ENCODE measurements around the gene ABCD1. TPM values are rescaled to one million over a fixed set of nuclear protein-coding genes. Genes with fewer than 3 reads are reported as not detected.

The ABCD1 gene
- polyA plus RNA-seq, 1 donor from 2014 or later, result 3.6 TPM

DNA sequence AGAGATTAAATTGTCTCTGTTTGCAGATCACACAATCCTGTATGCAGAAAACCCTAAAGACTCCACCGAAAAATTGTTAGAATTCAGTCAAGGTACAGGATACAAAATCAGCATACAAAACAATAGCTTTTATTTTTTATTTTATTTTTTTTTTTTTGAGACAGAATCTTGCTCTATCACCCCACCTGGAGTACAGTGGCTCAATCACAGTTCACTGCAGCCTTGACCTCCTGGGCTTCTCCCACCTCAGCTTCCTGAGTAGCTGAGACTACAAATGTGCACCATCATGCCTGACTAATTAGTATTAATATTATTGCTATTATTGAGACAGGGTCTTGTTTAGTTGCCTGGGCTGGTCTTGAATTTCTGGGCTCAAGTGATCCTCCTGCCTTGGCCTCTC is 30.5 kb downstream of the ABCD1 start:
- H3K9ac ChIP-seq (ENCODE audit: low read length), result no peak overlapping the region
- no peaks in the 10 kb centered on the region for H3F3A ChIP-seq (ENCODE audit: insufficient read depth, low read length, poor library complexity, severe bottlenecking)
- TF ChIP-seq, protein P1, sequence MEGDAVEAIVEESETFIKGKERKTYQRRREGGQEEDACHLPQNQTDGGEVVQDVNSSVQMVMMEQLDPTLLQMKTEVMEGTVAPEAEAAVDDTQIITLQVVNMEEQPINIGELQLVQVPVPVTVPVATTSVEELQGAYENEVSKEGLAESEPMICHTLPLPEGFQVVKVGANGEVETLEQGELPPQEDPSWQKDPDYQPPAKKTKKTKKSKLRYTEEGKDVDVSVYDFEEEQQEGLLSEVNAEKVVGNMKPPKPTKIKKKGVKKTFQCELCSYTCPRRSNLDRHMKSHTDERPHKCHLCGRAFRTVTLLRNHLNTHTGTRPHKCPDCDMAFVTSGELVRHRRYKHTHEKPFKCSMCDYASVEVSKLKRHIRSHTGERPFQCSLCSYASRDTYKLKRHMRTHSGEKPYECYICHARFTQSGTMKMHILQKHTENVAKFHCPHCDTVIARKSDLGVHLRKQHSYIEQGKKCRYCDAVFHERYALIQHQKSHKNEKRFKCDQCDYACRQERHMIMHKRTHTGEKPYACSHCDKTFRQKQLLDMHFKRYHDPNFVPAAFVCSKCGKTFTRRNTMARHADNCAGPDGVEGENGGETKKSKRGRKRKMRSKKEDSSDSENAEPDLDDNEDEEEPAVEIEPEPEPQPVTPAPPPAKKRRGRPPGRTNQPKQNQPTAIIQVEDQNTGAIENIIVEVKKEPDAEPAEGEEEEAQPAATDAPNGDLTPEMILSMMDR (IDR thresholded peaks at IDR 0.05; ENCODE audit: poor library complexity, severe bottlenecking), result no peak
- TF ChIP-seq SMC3 (conservative IDR thresholded peaks at IDR 0.05; ENCODE audit: poor library complexity) (no peak), EZH2 (IDR thresholded peaks at IDR 0.05; ENCODE audit: borderline replicate concordance, insufficient read depth, low read length, poor library complexity, severe bottlenecking) (no peak), EP300 (conservative IDR thresholded peaks at IDR 0.05; ENCODE audit: poor library complexity, severe bottlenecking) (no peak), POLR2AphosphoS5 (IDR thresholded peaks at IDR 0.05) (no peak), RAD21 (conservative IDR thresholded peaks at IDR 0.05) (no peak), MXI1 (conservative IDR thresholded peaks at IDR 0.05; ENCODE audit: poor library complexity, severe bottlenecking) (no peak)
- H3K36me3 ChIP-seq (ENCODE audit: insufficient read depth, low read length), result no peaks in the 10 kb centered on the region
- no peak overlapping the region for H3K27ac ChIP-seq (ENCODE audit: low read length)
- no peaks in the 10 kb centered on the region for H4K20me1 ChIP-seq (ENCODE audit: insufficient read depth)
- H2AFZ ChIP-seq (ENCODE audit: low read depth, low read length), result no peak overlapping the region
- no peaks in the 10 kb centered on the region for H3K9me3 ChIP-seq (ENCODE audit: low read length)
- no peak overlapping the region for H3K4me3 ChIP-seq (ENCODE audit: low read length)
- H3K79me2 ChIP-seq (replicated peaks; ENCODE audit: insufficient read depth, low read length), result no peaks in the 10 kb centered on the region
- no peaks in the 10 kb centered on the region for H3K27me3 ChIP-seq (ENCODE audit: insufficient read depth, low read depth, low read length)
- H3K9me2 ChIP-seq (ENCODE audit: insufficient read depth, low read length), result no peaks in the 10 kb centered on the region
- no peak overlapping the region for H3K4me2 ChIP-seq (ENCODE audit: low read length)

DNA sequence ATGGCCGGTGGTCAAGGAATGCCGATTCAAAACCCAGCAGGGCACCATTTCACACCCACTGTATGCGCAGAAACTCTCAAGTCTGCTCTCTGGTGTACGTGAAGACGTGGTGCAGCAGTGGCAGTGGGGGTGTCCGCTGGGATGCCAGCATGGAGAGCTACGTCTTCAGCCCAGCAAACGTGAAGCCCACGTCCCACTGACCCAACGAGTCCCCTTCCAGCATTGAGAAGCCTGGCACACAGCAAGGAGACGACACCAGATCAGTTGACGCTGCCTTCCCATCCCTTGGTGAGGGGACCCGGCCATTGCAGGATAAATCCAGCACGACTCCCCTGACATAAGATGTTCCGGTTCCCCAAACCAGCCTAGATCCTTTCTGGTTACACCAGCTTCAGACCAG is 37.2 kb downstream of the ABCD1 start:
- Histone ChIP-seq H3K9me3 (ENCODE audit: low read length) (no peaks in the 10 kb centered on the region), H3K79me2 (replicated peaks; ENCODE audit: insufficient read depth, low read length) (no peaks in the 10 kb centered on the region), H3K27ac (ENCODE audit: low read length) (no peak overlapping the region)

More for the DNA sequence above, 37.2 kb downstream of the ABCD1 start:
- no peaks in the 10 kb centered on the region for H3K27me3 ChIP-seq (ENCODE audit: insufficient read depth, low read depth, low read length)
- H4K20me1 ChIP-seq (ENCODE audit: insufficient read depth), result no peaks in the 10 kb centered on the region
- H2AFZ ChIP-seq (ENCODE audit: low read depth, low read length), result no peak overlapping the region
- H3K4me2 ChIP-seq (ENCODE audit: low read length), result no peak overlapping the region
- no peak overlapping the region for H3K4me3 ChIP-seq (ENCODE audit: low read length)
- no peaks in the 10 kb centered on the region for H3K36me3 ChIP-seq (ENCODE audit: insufficient read depth, low read length)
- no peak overlapping the region for H3K9ac ChIP-seq (ENCODE audit: low read length)
- no peaks in the 10 kb centered on the region for H3K9me2 ChIP-seq (ENCODE audit: insufficient read depth, low read length)
- TF ChIP-seq RAD21 (conservative IDR thresholded peaks at IDR 0.05) (no peak), SMC3 (conservative IDR thresholded peaks at IDR 0.05; ENCODE audit: poor library complexity) (no peak), TAF1 (IDR thresholded peaks at IDR 0.05; ENCODE audit: low read depth) (no peak), EZH2 (IDR thresholded peaks at IDR 0.05; ENCODE audit: borderline replicate concordance, insufficient read depth, low read length, poor library complexity, severe bottlenecking) (no peak), POLR2AphosphoS5 (IDR thresholded peaks at IDR 0.05) (no peak), MXI1 (conservative IDR thresholded peaks at IDR 0.05; ENCODE audit: poor library complexity, severe bottlenecking) (no peak)
- TF ChIP-seq, protein P1 (IDR thresholded peaks at IDR 0.05; ENCODE audit: poor library complexity, severe bottlenecking), result no peak
- TF ChIP-seq, protein P2, sequence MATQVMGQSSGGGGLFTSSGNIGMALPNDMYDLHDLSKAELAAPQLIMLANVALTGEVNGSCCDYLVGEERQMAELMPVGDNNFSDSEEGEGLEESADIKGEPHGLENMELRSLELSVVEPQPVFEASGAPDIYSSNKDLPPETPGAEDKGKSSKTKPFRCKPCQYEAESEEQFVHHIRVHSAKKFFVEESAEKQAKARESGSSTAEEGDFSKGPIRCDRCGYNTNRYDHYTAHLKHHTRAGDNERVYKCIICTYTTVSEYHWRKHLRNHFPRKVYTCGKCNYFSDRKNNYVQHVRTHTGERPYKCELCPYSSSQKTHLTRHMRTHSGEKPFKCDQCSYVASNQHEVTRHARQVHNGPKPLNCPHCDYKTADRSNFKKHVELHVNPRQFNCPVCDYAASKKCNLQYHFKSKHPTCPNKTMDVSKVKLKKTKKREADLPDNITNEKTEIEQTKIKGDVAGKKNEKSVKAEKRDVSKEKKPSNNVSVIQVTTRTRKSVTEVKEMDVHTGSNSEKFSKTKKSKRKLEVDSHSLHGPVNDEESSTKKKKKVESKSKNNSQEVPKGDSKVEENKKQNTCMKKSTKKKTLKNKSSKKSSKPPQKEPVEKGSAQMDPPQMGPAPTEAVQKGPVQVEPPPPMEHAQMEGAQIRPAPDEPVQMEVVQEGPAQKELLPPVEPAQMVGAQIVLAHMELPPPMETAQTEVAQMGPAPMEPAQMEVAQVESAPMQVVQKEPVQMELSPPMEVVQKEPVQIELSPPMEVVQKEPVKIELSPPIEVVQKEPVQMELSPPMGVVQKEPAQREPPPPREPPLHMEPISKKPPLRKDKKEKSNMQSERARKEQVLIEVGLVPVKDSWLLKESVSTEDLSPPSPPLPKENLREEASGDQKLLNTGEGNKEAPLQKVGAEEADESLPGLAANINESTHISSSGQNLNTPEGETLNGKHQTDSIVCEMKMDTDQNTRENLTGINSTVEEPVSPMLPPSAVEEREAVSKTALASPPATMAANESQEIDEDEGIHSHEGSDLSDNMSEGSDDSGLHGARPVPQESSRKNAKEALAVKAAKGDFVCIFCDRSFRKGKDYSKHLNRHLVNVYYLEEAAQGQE (IDR thresholded peaks at IDR 0.05; ENCODE audit: borderline replicate concordance), result no peak
- no peaks in the 10 kb centered on the region for H3F3A ChIP-seq (ENCODE audit: insufficient read depth, low read length, poor library complexity, severe bottlenecking)

Data from neural cell (in vitro differentiated cells).